Liver (tissue), 9 donors: Measurements from ENCODE around the gene KRTAP5-3. TPM values are rescaled to one million over a fixed set of nuclear protein-coding genes. Genes with fewer than 3 reads are reported as not detected.

ENCODE experiments used
- DNase-seq: peaks from one replicate; pipeline ENCODE4 v3.0.0-alpha.2; 2017; ENCODE audit warnings: low spot score
- H3K27ac ChIP-seq, 2 donors: one replicate each; pipeline ENCODE4 v1.7.0; 2013; ENCODE audit warnings: inconsistent platforms in 2 of 2, low read length in 2 of 2, control low read depth in 1 of 2, low read depth in 1 of 2, mild to moderate bottlenecking in 1 of 2
- H3K27me3 ChIP-seq, 4 donors: one replicate each; pipeline versions ENCODE4 v1.6.1 to v1.7.0; 2013; ENCODE audit warnings: low read length in 3 of 4, inconsistent platforms in 1 of 4, mild to moderate bottlenecking in 1 of 4, moderate library complexity in 1 of 4; ENCODE audit not compliant: control insufficient read depth in 4 of 4, insufficient read depth in 4 of 4
- H3K36me3 ChIP-seq, 4 donors: one replicate each; pipeline versions ENCODE4 v1.6.1 to v1.7.0; 2013; ENCODE audit warnings: low read length in 3 of 4, mild to moderate bottlenecking in 3 of 4, low read depth in 1 of 4, moderate library complexity in 1 of 4; ENCODE audit not compliant: control insufficient read depth in 4 of 4, insufficient read depth in 3 of 4
- H3K4me1 ChIP-seq, 4 donors: one replicate each; pipeline versions ENCODE4 v1.6.1 to v1.7.0; 2013; ENCODE audit warnings: low read length in 3 of 4, mild to moderate bottlenecking in 3 of 4, moderate library complexity in 1 of 4; ENCODE audit not compliant: control insufficient read depth in 4 of 4, insufficient read depth in 4 of 4
- H3K4me3 ChIP-seq, 3 donors: one replicate each; pipeline versions ENCODE4 v1.6.1 to v1.7.0; 2013; ENCODE audit warnings: low read length in 3 of 3, control low read depth in 1 of 3, low read depth in 1 of 3, mild to moderate bottlenecking in 1 of 3
- H3K9ac ChIP-seq, 2 donors: one replicate each; pipeline ENCODE4 v1.7.0; 2013; ENCODE audit warnings: low read length in 2 of 2, mild to moderate bottlenecking in 2 of 2, moderate library complexity in 2 of 2, control low read depth in 1 of 2, low read depth in 1 of 2
- H3K9me3 ChIP-seq, 4 donors: one replicate each; pipeline versions ENCODE4 v1.6.1 to v1.7.0; 2013; ENCODE audit warnings: low read length in 3 of 4; ENCODE audit not compliant: control insufficient read depth in 4 of 4
- ATF3 ChIP-seq: IDR thresholded peaks from 2 replicates; pipeline ENCODE4 v1.6.1; 2016; ENCODE audit warnings: antibody characterized with exemption
- CTCF ChIP-seq: fragments of 150-350 bp; IDR thresholded peaks from 2 replicates; pipeline ENCODE4 v1.5.1; 2017; ENCODE audit warnings: improper control_type of control experiment, low read depth, low read length; ENCODE audit not compliant: missing input control
- EGR1 ChIP-seq, 2 donors: IDR thresholded peaks; 2 replicates each; pipeline ENCODE4 v1.6.1; 2016 to 2018; ENCODE audit warnings: antibody characterized with exemption in 2 of 2, low read depth in 2 of 2
- FOXA1 ChIP-seq: IDR thresholded peaks from 2 replicates; pipeline ENCODE4 v1.6.1; 2016; ENCODE audit warnings: antibody characterized with exemption
- FOXA2 ChIP-seq: IDR thresholded peaks from 2 replicates; pipeline ENCODE4 v1.6.1; 2016; ENCODE audit warnings: antibody characterized with exemption
- GABPA ChIP-seq, 2 donors: IDR thresholded peaks in 1 of 2; conservative IDR thresholded peaks in 1 of 2; 2 replicates each; pipeline ENCODE4 v1.6.1; 2016; ENCODE audit warnings: antibody characterized with exemption in 2 of 2, mild to moderate bottlenecking in 1 of 2, moderate library complexity in 1 of 2
- HNF4A ChIP-seq, 2 donors: conservative IDR thresholded peaks; 2 replicates each; pipeline ENCODE4 v1.6.1; 2016; ENCODE audit warnings: antibody characterized with exemption in 2 of 2, mild to moderate bottlenecking in 2 of 2
- HNF4G ChIP-seq: IDR thresholded peaks from 2 replicates; pipeline ENCODE4 v1.6.1; 2016; ENCODE audit warnings: antibody characterized with exemption
- JUND ChIP-seq, 2 donors: IDR thresholded peaks; 2 replicates each; pipeline ENCODE4 v1.6.1; 2016; ENCODE audit warnings: antibody characterized with exemption in 2 of 2
- MAX ChIP-seq: IDR thresholded peaks from 2 replicates; pipeline ENCODE4 v1.6.1; 2016; ENCODE audit warnings: antibody characterized with exemption
- NR2F2 ChIP-seq: IDR thresholded peaks from 2 replicates; pipeline ENCODE4 v1.6.1; 2016; ENCODE audit warnings: antibody characterized with exemption
- RAD21 ChIP-seq, 2 donors: IDR thresholded peaks; 2 replicates each; pipeline ENCODE4 v1.6.1; 2016; ENCODE audit warnings: antibody characterized with exemption in 2 of 2, mild to moderate bottlenecking in 2 of 2
- REST ChIP-seq: IDR thresholded peaks from 2 replicates; pipeline ENCODE4 v1.6.1; 2016; ENCODE audit warnings: antibody characterized with exemption, mild to moderate bottlenecking
- RXRA ChIP-seq, 2 donors: IDR thresholded peaks; 2 replicates each; pipeline ENCODE4 v1.6.1; 2017 to 2018; ENCODE audit warnings: antibody characterized with exemption in 2 of 2, mild to moderate bottlenecking in 1 of 2
- SP1 ChIP-seq: IDR thresholded peaks from 2 replicates; pipeline ENCODE4 v1.6.1; 2018; ENCODE audit warnings: antibody characterized with exemption, mild to moderate bottlenecking
- TAF1 ChIP-seq: conservative IDR thresholded peaks from 2 replicates; pipeline ENCODE4 v1.6.1; 2016; ENCODE audit warnings: antibody characterized with exemption, mild to moderate bottlenecking
- YY1 ChIP-seq: IDR thresholded peaks from 2 replicates; pipeline ENCODE4 v1.6.1; 2016; ENCODE audit warnings: antibody characterized with exemption, mild to moderate bottlenecking
- ZBTB33 ChIP-seq: IDR thresholded peaks from 2 replicates; pipeline ENCODE4 v1.6.1; 2016; ENCODE audit warnings: antibody characterized with exemption
- WGBS: extraction: QIAGEN DNeasy Blood & Tissue Kit; methylation state at CpG from one replicate; pipeline ENCODE4 v1.1.7; 2013; 5-methylcytosine and 5-hydroxymethylcytosine counted together
- polyA plus RNA-seq, 2 donors: library from polyadenylated mRNA; stranded (reverse) in 1 of 2; unstranded in 1 of 2; fragments of 200-250 nt in 1 of 2; fragments of >200 nt in 1 of 2; fragmentation: Nextera tagmentation in 1 of 2; extraction: Ambion mirVana in 1 of 2; gene quantifications; one replicate each; pipeline versions ENCODE4 v1.2.1 to v1.2.3, GENCODE V29; 2013 to 2015
- total RNA-seq, 2 donors: library from RNA; depleted of rRNA; stranded (reverse); fragments of >200 nt; gene quantifications; one replicate each; pipeline ENCODE4 v1.2.3, GENCODE V29; 2014
- donor health status: healthy.
- donor health status: healthy.
- donor health status: healthy.
- donor health status: healthy.
- donor health status: healthy.

Gene KRTAP5-3
- total and polyA plus RNA-seq, 4 donors, result not detected

GRCh38 chr11:1652442-1652770, 44.1 kb upstream of the KRTAP5-3 start (continued):
- TF ChIP-seq ZBTB33, result no peak
- TF ChIP-seq JUND (IDR thresholded peaks at IDR 0.05), result no peak
- no peak for TF ChIP-seq NR2F2
- TF ChIP-seq ATF3, result no peak
- TF ChIP-seq TAF1, result no peak
- TF ChIP-seq EGR1 (IDR thresholded peaks at IDR 0.05; ENCODE audit: low read depth in 2 of 2), result no peak
- TF ChIP-seq RAD21 (IDR thresholded peaks at IDR 0.05), result no peak
- no peak for TF ChIP-seq FOXA2

GRCh38 chr11:1652026-1652425, 43.8 kb upstream of the KRTAP5-3 start:
- no peak for DNase-seq
- H3K36me3 ChIP-seq, result no peaks in the 10 kb centered on the region
- H3K9ac ChIP-seq, result no peak overlapping the region
- WGBS, result 88% methylated on average over 19 of the region's 19 CpGs
- H3K27ac ChIP-seq, result no peak overlapping the region
- H3K4me3 ChIP-seq, result no peak overlapping the region
- TF ChIP-seq CTCF (no peak), TAF1 (no peak), FOXA1 (no peak), YY1 (no peak), FOXA2 (no peak), HNF4A (conservative IDR thresholded peaks at IDR 0.05) (no peak), JUND (IDR thresholded peaks at IDR 0.05) (no peak), RXRA (IDR thresholded peaks at IDR 0.05) (no peak), REST (no peak), ZBTB33 (no peak), SP1 (no peak), MAX (no peak), ATF3 (no peak), GABPA (IDR thresholded peaks at IDR 0.05 in 1 of 2, conservative IDR thresholded peaks at IDR 0.05 in 1 of 2) (no peak), EGR1 (IDR thresholded peaks at IDR 0.05; ENCODE audit: low read depth in 2 of 2) (no peak), NR2F2 (no peak), HNF4G (no peak), RAD21 (IDR thresholded peaks at IDR 0.05) (no peak)
- H3K9me3 ChIP-seq, result no peaks in the 10 kb centered on the region
- peaks cover 23 to 47% (median 42%) of the 10 kb centered on the region in 4 donors for H3K4me1 ChIP-seq
- no peaks in the 10 kb centered on the region for H3K27me3 ChIP-seq
